T-helper 9 cell (primary cell): ENCODE data around the gene CSNK2B.

Source experiments
- DNase-seq: peaks from one replicate; pipeline ENCODE4 v3.0.0-alpha.2; 2020
- total RNA-seq, 2 donors: gene quantifications; one replicate each; lab custom pipeline; 2026; lab: John Stamatoyannopoulos, UW

The CSNK2B gene
- 2.9 to 4.8 reads per million in 2 donors for total RNA-seq

DNA sequence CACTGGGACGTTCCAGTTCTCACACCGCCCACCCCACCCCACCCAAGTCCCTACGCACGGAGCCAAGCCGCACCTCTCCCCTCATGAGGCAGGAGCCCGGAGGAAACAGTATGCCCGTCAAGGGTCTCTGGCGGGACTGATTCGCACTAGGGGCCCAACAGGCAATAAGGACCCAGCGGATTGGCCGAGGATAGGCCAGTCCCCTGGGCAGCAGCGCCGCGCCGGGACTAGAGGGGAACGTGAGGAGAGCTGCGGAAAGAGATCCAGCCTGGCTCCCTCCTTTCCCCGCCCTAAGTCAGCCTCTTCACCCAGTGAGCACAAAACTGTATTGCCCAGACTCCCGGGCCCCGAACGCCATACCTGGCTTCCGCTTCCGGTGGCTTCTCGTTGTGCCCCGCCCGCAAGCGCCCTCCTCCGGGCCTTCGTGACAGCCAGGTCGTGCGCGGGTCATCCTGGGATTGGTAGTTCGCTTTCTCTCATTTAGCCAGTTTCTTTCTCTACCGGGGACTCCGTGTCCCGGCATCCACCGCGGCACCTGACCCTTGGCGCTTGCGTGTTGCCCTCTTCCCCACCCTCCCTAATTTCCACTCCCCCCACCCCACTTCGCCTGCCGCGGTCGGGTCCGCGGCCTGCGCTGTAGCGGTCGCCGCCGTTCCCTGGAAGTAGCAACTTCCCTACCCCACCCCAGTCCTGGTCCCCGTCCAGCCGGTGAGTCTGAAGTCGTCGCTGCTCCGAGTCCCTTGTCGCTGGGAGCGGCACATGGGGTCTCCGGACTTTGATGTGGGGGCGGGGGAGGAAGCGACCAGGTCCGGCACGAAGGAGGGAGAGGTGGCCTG lies at the start of gene CSNK2B:
CSNK2B (plus strand) TSS at position 580 of the 836 bp plus-strand sequence. CDS start 752 bp downstream, outside the sequence.
- peak; percentile 97 for DNase-seq

DNA sequence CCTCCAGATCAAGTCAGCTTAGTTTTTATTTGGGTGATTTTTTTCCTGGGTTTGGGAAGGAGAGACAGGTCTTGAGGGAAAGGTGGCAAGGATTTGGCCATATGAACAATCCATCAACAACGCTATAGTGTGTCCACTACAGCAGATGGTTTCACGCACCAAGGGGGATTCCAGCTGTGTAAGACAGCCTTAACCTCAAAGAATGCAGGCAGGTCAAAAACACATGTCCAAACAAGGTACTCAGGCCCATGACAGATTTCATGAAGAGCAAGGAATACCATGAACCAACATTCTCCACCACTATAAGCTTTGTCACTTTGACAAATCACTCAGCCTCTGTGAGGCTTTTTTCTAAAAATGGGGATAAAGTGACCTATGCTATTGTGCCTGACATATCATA lies 48.9 kb upstream of the CSNK2B start:
- DNase-seq: no peak

DNA sequence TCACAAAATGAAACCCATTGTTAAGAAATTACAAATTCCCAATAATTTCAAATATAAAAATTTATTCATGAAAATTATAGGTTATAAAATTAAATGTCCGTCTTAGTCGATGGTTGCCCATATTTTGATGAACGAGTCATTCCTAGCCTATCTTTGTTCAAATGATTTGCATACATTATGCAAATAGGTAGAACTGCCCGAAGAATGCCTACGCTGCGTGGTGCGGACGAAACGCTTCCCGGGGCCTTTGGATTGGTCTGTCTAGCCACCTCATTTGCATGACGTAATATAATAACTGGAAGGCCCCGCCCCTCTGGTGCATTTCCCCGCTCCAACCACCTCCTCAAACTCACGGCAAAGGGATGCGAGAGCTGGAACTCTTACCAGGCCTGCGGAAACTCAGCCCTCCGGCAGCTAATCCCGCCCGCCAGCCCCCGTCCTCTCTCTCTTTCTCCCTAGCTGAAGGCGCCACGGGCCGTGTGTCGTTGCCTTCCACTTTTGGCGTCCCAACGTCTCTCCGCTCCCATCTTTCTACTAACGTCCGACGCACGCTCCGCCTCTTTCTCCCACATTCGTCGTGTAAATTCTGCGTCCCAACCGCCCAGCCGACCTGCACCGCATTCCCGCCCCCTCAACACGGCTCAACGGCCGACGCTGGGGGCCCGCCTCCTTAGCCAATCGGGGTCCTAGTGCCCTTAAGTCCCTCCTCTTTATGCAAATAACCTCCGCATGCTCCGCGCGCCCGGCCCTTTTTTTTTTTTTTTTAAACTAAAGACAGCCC lies 45.9 kb upstream of the CSNK2B start:
- peak; percentile 94 for DNase-seq

DNA sequence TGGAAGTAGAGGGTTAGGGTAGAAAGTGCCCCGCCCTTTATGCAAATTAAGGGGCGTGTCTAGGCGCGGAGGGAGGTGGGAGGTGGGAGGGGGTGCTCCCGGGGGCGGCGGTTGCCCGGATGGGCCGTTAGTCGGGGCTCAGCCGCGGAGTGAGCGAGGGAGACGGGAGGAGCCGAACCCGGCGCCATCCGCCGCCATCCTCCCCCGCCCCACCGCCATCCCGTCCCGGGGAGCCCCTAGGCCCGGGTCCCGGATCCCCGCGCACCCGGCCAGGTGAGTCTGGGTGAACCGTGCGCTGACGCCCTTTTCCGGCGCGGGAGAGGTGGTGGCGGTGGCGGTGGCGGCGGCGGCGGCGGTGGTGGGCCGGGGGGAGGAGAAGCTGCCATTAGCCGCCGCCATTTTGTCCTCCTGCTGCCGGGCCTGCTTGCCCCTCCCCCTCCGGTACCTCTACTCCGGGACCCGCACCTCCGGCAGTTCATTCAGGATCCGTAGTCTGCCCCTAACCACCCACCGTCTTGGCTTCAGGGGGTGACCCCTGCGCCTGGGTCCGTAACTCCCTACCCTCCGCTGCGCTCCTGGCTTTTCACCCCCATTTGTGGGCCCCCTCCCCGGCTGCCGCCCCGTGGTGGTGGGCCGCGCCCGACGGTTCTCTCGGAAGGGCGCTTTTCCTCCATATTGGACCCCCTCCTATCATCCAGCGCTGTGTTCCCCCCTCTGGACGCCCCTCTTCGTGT lies 45.1 kb upstream of the CSNK2B start, which contains the start of gene PRRC2A:
PRRC2A (plus strand) TSS at position 130 of the 734 bp plus-strand sequence. CDS start 2,075 bp downstream, outside the sequence.
- DNase-seq: no peak

DNA sequence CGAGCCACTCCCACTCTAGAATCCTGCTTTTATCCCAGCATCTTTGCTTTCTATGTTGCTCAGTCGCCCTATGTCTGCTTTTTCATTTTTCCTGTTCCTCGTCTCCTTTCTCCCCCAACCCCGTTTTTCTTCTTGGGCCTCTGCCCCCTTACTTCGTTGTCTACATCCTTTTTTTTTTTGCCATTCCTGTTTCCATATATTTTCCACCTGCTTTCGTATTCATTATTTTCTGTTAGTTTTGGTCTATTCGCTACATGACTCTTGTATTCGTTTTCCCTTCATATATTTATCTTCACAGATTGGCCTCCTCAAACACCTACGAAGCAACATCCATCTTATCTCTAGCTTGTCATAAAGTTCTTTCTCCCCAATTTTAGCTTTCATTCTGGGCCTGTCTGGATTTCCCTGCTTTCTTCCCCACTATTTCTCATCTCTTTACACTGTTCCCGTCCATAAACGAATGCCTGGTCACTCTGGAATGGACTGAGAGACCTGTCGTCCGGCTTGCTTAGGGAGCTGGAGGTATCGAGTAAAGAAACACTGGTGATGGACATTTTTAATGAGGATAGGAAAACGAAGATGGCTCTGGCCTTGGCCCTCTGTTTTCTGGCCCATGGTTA lies 44.5 kb upstream of the CSNK2B start:
- DNase-seq: no peak

DNA sequence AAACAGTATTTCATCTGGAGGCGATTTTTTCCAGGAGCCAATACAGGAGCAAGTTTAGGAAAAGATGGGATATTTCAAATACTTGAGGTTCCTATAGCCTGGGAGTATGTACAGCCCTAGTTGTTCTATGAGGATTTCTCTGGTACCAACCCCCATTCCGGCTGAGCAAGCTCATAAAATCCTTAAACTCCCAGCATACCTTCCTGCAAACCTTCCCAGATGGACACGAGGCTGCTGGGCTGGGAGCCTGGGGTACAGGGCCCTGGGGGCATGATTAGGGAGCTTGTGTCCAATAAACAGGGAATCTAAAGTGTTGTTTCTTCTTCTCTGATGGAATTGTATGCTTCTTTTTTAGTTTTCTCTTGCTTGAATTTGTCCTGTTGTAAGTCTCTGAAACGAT lies 43.9 kb upstream of the CSNK2B start:
- DNase-seq: no peak

DNA sequence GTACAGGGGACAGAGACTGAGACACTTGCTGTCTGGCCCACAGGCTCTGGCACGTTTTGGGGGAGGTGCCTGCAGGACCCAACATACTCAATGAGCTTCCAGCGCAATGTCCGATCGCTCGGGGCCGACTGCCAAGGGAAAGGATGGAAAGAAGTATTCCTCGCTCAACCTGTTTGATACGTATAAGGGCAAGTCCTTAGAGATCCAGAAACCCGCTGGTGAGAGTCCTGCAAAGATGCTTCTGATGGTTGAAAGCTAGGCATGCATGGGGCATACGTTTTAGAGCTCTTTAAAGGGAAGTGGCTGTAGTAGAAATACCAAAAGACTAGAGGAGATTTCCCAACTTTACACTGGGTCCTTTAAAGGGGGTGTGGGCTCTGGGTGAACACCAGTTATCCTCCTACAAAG lies 43.2 kb upstream of the CSNK2B start:
- DNase-seq: no peak

DNA sequence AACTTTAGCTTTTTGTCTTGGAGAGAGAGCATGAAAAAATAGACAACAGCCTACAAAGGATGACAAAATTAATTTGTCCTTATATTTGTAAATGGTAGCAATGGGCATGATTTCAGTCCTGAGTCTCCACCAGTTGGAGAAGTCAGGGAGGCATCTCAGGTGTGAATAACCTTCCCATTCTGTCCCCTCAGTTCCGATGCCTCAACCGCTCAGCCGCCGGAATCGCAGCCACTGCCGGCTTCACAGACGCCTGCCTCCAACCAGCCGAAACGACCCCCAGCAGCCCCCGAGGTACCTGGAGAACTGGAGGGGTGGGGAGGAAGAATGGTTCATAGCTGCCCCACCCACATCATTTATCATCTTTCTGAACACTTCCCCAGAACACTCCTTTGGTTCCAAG lies 41.8 kb upstream of the CSNK2B start:
- no peak for DNase-seq

DNA sequence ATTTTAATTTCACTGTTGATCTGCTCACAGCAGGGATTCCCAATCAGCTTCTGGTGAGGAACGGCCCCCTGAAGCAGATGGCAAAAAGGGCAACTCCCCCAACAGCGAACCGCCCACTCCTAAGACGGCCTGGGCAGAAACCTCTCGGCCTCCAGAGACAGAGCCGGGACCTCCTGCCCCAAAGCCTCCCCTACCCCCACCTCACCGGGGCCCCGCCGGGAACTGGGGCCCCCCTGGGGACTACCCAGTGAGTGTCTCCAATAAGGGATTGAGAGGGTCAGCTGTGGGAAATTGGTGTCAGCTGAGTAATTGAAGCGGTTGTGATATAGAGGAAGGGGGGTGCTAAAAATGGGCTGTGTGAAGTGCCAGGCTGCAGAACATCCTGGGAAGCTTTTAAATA lies 38.9 kb upstream of the CSNK2B start:
- DNase-seq: no peak

DNA sequence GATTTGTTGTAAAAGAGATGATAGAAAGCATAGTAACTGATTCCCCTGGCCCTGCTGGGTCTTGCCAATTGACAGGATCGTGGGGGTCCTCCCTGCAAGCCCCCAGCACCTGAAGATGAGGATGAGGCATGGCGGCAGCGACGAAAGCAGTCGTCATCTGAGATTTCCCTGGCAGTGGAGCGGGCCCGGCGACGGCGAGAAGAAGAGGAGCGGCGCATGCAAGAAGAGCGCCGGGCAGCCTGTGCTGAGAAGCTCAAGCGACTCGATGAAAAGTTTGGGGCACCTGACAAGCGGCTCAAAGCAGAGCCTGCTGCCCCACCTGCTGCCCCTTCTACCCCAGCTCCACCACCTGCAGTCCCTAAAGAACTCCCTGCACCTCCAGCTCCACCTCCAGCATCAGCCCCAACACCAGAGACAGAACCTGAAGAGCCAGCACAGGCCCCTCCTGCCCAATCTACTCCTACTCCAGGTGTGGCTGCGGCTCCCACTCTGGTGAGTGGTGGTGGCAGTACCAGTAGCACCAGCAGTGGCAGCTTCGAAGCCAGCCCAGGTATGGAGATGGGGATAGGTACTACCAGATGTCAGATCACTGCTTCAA lies 38.1 kb upstream of the CSNK2B start:
- DNase-seq: no peak

DNA sequence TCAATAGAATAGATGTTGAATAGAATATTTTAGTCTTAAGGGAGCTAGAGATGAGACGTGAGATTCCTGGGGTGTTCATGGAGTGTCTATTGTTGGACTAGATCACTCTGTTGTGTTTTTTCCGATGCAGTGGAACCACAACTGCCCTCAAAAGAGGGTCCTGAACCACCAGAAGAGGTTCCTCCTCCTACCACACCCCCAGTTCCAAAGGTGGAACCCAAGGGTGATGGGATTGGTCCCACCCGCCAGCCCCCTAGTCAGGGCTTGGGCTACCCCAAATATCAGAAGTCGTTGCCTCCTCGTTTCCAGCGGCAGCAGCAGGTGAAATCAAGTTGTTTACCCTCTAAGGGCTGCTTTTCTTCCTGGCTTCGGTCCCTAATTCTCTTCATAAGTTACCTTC lies 36.9 kb upstream of the CSNK2B start:
- no peak for DNase-seq

DNA sequence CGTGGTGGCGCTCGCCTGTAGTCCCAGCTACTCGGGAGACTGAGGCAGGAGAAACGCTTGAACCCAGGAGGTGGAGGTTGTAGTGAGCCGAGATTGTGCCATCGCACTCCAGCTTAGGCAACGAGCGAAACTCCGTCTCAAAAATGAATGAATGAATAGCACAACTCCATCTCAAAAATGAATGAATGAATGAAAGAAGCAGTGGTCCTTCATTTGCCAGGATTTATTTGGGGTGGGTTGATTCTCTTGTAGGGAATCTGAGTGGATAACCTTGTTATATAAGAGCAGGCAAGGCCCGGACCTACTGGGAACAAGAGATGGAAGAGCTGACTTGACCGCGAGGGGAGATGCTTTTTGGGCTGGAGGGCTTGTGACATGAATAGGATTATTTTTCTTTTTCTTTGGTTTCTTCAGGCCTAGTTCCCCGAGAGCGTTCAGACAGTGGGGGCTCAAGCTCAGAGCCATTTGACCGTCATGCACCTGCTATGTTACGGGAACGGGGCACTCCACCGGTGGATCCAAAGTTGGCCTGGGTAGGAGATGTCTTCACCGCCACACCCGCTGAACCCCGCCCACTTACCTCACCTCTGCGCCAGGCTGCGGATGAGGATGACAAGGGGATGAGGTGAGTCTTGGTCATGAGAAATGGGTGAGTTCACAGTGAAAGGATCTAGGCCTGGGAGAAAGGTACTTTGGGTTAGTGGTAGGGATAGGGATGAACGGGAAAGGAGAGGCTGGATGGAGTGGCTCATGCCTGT lies 35.5 kb upstream of the CSNK2B start:
- no peak for DNase-seq

DNA sequence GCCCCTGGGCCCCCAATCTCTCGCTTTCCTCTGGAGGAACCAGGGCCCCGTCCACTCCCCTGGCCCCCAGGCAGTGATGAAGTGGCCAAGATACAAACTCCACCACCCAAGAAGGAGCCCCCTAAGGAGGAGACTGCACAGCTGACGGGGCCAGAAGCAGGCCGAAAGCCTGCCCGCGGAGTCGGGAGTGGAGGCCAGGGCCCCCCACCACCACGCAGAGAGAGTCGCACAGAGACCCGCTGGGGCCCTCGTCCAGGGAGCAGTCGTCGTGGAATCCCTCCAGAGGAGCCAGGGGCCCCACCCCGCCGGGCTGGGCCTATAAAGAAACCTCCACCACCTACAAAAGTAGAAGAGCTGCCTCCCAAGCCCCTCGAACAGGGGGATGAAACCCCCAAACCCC lies 34.7 kb upstream of the CSNK2B start:
- DNase-seq: no peak

DNA sequence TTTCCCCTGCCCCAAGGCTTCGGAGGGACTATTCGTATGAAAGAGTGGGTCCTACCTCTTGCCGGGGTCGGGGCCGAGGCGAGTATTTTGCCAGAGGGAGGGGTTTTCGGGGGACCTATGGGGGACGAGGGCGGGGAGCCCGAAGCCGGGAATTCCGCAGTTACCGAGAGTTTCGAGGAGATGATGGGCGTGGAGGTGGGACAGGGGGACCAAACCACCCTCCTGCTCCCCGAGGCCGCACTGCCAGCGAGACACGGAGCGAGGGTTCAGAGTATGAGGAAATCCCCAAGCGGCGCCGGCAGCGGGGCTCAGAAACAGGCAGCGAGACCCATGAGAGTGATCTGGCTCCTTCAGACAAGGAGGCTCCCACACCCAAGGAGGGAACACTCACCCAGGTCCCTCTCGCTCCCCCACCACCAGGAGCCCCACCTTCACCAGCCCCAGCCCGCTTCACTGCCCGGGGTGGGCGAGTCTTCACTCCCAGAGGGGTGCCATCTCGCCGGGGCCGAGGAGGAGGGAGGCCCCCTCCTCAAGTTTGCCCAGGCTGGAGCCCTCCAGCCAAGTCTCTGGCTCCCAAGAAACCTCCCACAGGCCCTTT lies 34.1 kb upstream of the CSNK2B start:
- no peak for DNase-seq

DNA sequence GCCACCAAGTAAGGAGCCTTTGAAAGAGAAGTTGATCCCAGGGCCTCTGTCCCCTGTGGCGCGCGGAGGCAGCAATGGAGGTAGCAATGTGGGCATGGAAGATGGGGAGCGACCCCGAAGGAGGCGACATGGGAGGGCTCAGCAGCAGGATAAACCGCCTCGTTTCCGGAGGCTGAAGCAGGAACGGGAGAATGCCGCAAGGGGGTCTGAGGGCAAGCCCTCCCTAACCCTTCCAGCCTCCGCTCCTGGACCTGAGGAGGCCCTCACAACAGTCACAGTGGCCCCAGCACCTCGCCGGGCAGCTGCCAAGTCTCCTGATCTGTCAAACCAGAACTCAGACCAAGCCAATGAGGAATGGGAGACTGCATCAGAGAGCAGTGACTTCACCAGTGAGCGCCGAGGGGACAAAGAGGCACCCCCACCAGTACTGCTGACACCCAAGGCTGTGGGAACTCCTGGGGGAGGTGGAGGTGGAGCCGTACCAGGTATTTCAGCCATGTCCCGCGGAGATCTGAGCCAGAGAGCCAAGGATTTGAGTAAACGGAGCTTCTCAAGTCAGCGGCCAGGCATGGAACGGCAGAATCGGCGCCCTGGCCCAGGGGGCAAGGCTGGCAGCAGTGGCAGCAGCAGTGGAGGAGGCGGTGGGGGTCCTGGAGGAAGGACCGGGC lies 33.5 kb upstream of the CSNK2B start:
- no peak for DNase-seq

DNA sequence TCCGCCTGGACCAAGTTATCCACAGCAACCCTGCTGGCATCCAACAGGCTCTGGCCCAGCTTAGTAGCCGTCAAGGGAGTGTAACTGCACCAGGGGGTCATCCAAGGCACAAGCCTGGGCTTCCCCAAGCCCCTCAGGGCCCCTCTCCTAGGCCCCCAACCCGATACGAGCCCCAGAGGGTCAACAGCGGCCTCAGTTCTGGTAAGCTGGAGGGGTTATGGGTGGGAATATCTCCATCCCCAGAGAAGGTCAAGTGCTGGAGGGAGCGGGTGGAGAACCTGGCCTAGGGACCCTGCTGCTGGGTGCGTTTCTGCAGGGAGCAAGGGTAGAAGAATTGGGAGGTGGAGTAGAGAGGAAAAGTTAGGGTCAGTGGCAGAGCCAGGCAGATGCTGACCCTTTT lies 32.4 kb upstream of the CSNK2B start:
- no peak for DNase-seq

DNA sequence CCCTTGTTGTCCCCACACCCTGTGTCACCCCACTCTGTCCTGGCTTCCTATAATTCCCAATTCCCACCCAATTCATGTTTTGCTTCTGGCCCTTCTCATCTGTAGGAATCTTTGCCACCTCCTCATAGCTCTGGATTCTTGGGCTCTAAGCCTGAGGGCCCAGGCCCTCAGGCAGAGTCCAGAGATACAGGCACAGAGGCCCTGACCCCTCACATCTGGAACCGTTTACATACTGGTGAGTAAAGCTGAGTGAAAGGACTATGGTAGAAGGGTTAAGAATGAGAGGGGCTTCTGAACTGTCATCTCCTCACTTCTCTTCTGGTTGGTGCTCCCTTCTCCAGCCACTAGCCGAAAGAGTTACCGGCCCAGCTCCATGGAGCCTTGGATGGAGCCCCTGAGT lies 31.7 kb upstream of the CSNK2B start:
- DNase-seq: no peak

DNA sequence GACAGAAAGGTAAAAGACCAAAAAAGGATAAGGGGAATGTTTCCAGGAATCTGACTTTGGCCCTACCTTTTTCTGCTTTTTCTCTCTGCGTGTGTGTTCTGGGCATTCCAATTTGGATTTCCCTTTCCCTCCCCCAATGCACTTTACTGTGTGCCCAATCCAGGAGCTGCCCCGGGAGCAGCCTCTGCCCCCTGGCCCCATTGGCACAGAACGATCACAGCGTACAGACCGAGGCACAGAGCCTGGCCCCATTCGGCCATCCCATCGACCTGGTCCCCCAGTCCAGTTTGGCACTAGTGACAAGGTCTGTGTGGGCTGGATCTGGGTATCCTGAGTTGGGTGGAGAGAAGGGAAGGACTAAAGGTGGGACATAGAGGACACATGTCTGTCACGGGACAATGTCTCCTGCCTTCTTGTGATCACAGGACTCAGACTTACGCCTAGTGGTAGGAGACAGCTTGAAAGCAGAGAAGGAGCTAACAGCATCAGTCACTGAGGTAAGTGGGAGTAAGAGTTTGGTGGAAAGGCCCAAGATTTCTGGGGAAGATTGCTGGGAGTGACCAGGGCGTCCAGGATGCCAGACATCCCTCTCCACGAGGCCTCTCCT lies 30.8 kb upstream of the CSNK2B start:
- no peak for DNase-seq

DNA sequence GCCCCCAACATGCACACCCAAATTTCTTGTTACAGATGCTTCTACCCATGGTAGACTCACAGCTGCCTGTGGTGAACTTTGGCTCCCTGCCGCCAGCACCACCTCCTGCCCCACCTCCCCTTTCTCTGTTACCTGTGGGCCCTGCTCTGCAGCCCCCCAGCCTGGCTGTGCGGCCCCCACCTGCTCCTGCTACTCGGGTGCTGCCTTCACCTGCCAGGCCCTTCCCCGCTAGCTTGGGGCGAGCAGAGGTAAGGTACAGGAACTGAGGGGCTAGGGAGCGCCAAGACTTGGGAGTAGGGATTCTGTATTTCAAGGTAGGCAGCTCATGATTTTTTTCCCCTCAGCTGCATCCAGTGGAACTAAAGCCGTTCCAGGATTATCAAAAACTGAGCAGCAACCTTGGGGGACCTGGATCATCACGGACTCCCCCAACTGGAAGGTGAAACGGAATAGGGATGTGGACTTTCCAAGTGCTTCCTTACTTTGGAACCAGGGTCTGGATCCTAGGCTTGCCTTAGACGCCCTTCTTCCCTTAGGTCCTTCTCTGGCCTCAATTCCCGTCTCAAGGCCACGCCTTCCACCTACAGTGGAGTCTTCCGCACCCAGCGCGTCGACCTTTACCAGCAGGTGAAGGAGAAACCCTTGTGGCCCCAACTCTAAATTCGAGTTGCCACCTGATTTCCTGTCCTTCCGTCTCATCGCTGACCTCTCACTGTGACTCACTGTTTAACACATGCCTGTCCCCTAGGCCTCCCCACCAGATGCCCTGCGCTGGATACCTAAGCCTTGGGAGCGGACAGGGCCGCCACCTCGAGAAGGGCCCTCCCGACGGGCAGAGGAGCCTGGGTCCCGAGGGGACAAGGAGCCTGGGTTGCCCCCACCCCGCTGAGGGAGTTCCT lies 28.9 kb upstream of the CSNK2B start:
- DNase-seq: no peak
